Measurements from ENCODE around the gene LGR4. TPM values are rescaled to one million over a fixed set of nuclear protein-coding genes. Genes with fewer than 3 reads are reported as not detected.

The LGR4 gene
- polyA plus RNA-seq, 1 experiment: 7.6 TPM

DNA sequence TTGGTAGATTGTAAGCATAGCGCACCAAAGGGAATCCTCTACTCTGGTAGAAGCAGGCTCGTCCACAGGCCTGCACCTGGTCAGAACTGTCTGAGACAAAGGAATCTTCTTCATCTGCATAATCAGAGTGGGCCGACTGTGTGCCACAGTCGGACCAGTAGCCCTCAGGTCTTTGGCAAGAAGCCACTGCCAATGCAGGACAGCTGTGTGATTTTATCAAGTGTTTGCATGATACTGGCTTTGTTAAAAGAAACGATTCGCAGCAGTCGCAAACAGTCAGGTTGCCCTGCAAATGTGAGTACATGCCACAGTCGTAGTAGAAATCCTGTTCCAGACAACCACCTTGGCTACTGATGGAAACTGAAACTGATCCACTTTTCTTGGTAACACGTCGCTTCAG is 104.7 kb downstream of the LGR4 start:
- no peak overlapping the region for H3K4me3 ChIP-seq (ENCODE audit: low read depth, low read length)
- H3K27me3 ChIP-seq (ENCODE audit: control insufficient read depth, insufficient read depth, low read length): no peaks in the 10 kb centered on the region
- TF ChIP-seq CTCF (IDR thresholded peaks at IDR 0.05; ENCODE audit: insufficient read depth, low read depth, low read length): no peak
- DNase-seq (ENCODE audit: low read depth): no peak
- ChIA-PET CTCF (no interaction called here), POLR2A (no interaction called here)
- H3K36me3 ChIP-seq (ENCODE audit: control insufficient read depth, insufficient read depth, low read length): peaks cover 2% of the 10 kb centered on the region; the same call in 1 of the 2 replicates

DNA sequence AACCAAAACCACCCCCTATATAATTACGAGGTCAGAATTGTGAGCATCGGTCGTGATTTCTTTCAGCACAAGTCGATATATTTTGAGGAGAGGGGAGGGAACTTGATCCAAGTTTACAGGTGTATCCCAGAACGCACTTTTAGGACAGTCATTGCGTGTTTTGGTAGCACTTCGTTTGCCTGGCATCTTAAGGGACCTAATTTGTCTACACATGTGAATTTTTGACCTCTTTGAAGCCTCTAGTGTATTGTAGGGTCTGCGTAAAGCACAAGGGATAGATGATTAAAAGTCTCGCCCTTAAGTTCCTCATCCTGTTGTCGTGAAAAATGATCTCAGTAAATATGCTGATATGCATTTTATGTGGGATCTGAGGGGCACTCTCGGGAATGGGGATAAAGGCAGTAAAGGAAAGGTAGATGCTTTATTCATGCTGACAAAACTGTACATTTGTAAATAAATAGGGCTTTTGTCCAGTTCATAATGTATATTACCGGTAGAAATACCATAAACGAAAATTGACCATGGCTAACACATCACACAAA is 108.9 kb downstream of the LGR4 start:
- no peaks in the 10 kb centered on the region for H3K27me3 ChIP-seq (ENCODE audit: control insufficient read depth, insufficient read depth, low read length)
- H3K36me3 ChIP-seq (ENCODE audit: control insufficient read depth, insufficient read depth, low read length): no peaks in the 10 kb centered on the region
- POLR2A ChIA-PET: interaction anchor here (1.1 kb wide), 1 partner anchor 109 kb away, joined by 7 read pairs; the partner anchor contains the start of gene LGR4
- H3K4me3 ChIP-seq (ENCODE audit: low read depth, low read length): peak overlapping the region; percentile 62
- TF ChIP-seq CTCF (IDR thresholded peaks at IDR 0.05; ENCODE audit: insufficient read depth, low read depth, low read length): no peak
- DNase-seq (ENCODE audit: low read depth): no peak
- CTCF ChIA-PET: interaction anchor here (0.6 to 1.4 kb wide), 5 partner anchors 28 to 205 kb away, joined by 3 to 8 read pairs (median 4); no protein-coding TSS in a partner anchor

GRCh38 chr11:27362749-27363575 is 109.6 kb downstream of the LGR4 start, which contains the start of gene CCDC34:
TSS of gene CCDC34 (minus strand) at chr11:27363215. CDS start at chr11:27363194, 21 bp downstream.
- peak; percentile 47 for DNase-seq (ENCODE audit: low read depth)
- POLR2A ChIA-PET: interaction anchor here (0.5 to 1.1 kb wide), 2 partner anchors 88 to 110 kb away, joined by 3 to 7 read pairs; partner anchors contain the start of gene LGR4
- H3K36me3 ChIP-seq (ENCODE audit: control insufficient read depth, insufficient read depth, low read length): no peaks in the 10 kb centered on the region
- CTCF ChIA-PET: interaction anchor here (0.6 to 1.4 kb wide), 4 partner anchors 29 to 1181 kb away, joined by 3 to 8 read pairs (median 4); no protein-coding TSS in a partner anchor
- TF ChIP-seq CTCF (IDR thresholded peaks at IDR 0.05; ENCODE audit: insufficient read depth, low read depth, low read length): no peak
- H3K27me3 ChIP-seq (ENCODE audit: control insufficient read depth, insufficient read depth, low read length): no peaks in the 10 kb centered on the region
- H3K4me3 ChIP-seq (ENCODE audit: low read depth, low read length): peak within 1 kb of the TSS; percentile 62

DNA sequence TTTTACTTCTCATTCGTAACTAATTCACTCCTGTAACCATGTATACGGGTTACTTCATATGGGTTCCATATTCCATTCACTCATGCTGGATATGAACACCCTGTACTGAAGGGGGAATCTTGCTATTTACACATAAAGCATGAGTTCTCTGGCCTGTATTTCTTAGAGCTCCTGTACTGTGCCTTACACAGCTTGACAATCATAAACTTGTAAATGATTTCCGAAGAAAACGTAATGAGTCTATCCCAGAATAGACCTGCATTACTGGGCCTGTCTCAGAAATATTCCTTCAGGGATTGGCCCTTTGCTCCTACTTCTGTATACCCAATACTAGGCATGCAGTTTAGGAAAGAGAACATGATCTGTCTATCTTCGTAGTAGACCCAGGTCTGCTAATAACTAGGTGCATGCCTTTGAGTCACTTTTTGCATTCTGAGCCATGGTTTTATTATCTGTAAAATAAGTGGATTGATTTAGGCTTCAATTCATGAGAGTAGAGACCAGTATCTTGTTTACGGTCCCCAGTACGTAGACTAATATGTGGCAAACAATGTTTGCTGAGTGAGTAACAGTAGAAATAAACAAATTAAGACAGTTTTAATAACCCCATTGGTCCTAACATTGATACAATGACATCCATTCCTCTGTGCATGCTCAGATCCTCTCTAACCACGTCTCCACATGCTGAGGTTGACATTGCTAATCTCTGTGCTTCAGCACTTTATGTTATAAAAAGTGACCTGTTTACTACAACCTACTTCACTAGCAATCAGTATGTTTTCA is 110.8 kb downstream of the LGR4 start:
- no peak for DNase-seq (ENCODE audit: low read depth)
- peak overlapping the region; percentile 62; the same call in 1 of the 2 replicates for H3K4me3 ChIP-seq (ENCODE audit: low read depth, low read length)
- H3K27me3 ChIP-seq (ENCODE audit: control insufficient read depth, insufficient read depth, low read length): no peaks in the 10 kb centered on the region
- no peaks in the 10 kb centered on the region for H3K36me3 ChIP-seq (ENCODE audit: control insufficient read depth, insufficient read depth, low read length)
- ChIA-PET CTCF (no interaction called here), POLR2A (no interaction called here)
- no peak for TF ChIP-seq CTCF (IDR thresholded peaks at IDR 0.05; ENCODE audit: insufficient read depth, low read depth, low read length)
